C4-2B (cell line): Measurements from ENCODE around the gene BBOX1.

Source experiments
- H3K27ac ChIP-seq: fragments of 450-650 bp; 2 replicates; pipeline ENCODE4 v1.5.1; 2017
- CTCF ChIP-seq: fragments of 450-650 bp; conservative IDR thresholded peaks from 2 replicates; pipeline ENCODE4 v1.5.1; 2017; ENCODE audit warnings: mild to moderate bottlenecking
- ZFX ChIP-seq: fragments of 450-650 bp; IDR thresholded peaks from 2 replicates; pipeline ENCODE4 v1.6.1; 2017

Gene BBOX1

DNA sequence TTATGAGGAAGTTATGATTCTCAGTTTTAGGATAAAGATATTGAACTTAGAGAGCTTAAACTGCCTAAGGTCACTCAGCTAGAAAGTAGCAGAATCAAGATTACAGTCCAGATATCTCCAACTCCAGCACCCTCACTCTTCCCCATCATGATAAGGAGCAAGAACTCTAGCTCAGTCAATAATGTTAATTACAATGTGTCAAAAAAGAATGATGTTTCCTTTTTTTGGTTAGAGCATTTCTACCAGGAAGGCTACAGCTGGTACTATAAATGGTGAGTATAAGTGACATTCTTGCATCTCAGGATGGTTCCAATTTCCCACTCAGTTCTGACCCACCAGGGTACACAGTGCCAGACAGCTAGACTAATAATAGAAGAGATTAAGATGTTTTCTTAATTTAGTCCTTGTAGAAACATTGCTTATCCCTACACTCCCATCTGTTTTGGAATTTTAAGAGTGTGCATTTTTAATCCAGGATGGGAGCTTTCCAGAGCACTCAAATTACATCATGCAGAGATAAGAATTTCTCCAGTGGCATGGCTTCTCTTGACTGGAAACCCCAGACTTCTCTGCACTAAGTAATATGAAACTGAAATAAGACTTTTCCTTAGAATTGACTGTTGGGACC, 21.6 kb upstream of the BBOX1 start:
- TF ChIP-seq ZFX (no peak), CTCF (no peak)
- no peak overlapping the region for H3K27ac ChIP-seq

DNA sequence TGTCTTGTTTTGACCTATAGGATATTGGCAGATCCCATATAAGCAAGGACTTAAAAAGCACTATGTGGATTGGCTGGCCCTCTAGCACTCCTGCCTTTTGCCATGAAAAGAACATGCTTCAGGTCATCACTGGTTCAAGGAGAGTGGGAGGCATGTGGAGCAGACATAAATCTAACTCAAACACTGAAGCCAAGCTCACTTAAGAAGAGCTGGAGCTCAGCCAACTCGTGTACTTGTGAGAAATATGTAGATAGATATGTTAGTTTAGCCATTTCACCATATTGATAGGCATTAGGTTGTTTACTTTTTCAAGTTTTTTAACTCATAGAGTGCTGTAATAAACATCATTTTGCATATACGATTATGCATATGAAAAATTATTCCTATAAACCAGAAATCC, 19.9 kb upstream of the BBOX1 start:
- no peak for TF ChIP-seq CTCF
- no peak for TF ChIP-seq ZFX
- H3K27ac ChIP-seq = no peak overlapping the region

- no peak overlapping the region for H3K27ac ChIP-seq
- TF ChIP-seq ZFX (no peak), CTCF (no peak)
These were observed 17.9 kb upstream of the BBOX1 start for GRCh38 chr11:27022659-27023251.

- H3K27ac ChIP-seq = no peak overlapping the region
- no peak for TF ChIP-seq CTCF
- no peak for TF ChIP-seq ZFX
These were observed 15.8 kb upstream of the BBOX1 start for GRCh38 chr11:27024865-27025264.

- TF ChIP-seq CTCF = no peak
- no peak for TF ChIP-seq ZFX
These were observed 15.2 kb upstream of the BBOX1 start for GRCh38 chr11:27025312-27025955.

DNA sequence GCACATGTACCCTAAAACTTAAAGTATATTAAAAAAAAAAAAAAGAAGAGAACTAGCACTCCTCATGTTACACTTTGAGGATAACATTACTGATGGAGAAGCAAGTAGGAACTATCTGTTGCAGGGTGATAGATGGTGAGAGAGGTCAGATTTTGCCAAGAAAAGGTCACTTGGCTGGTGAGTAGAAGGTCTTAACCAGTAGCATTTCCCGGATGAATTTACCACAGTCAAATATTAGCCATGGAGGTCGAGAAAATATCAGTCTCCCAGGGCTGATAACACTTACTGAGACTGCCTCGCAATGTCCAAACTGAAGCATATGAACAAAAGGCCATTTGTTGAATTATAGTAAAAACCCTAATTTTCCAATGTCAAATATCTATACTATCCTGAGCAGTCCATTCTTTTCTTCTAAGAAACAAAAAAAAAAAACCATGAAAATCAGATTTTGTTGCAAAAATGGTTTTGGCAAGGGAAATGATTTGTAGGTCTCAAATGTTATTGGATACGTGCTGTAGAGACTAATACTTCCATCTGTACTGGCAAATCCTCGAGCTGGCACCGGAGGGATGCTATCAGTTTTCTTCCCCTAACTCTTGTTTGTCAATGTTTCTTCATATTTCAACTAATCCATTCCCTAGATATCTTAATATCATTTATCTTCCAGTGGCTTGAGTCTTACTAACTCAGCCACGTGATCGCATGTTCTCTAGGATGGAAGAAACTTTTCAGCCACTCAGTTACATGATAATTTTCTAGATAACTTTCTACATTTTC, 14.5 kb upstream of the BBOX1 start:
- TF ChIP-seq CTCF (no peak), ZFX (no peak)
- H3K27ac ChIP-seq = no peak overlapping the region

More at GRCh38 chr11:27025312-27025955, 15.2 kb upstream of the BBOX1 start:
- no peak overlapping the region for H3K27ac ChIP-seq

- TF ChIP-seq ZFX (no peak), CTCF (no peak)
- no peak overlapping the region for H3K27ac ChIP-seq
These were observed 12.1 kb upstream of the BBOX1 start for GRCh38 chr11:27028561-27028965.
